Globus pallidus (tissue), 1 donor: ENCODE data around the gene PPARG.
"Not testable (repeated sequence)": the region's sequence is repeated elsewhere in the genome, so short reads cannot be mapped to it uniquely, and the experiment has no call there.

Experiments used
- DNase-seq: peaks from one replicate; pipeline ENCODE4 v3.0.0-alpha.2; 2015; ENCODE audit warnings: low spot score

Gene PPARG

DNA sequence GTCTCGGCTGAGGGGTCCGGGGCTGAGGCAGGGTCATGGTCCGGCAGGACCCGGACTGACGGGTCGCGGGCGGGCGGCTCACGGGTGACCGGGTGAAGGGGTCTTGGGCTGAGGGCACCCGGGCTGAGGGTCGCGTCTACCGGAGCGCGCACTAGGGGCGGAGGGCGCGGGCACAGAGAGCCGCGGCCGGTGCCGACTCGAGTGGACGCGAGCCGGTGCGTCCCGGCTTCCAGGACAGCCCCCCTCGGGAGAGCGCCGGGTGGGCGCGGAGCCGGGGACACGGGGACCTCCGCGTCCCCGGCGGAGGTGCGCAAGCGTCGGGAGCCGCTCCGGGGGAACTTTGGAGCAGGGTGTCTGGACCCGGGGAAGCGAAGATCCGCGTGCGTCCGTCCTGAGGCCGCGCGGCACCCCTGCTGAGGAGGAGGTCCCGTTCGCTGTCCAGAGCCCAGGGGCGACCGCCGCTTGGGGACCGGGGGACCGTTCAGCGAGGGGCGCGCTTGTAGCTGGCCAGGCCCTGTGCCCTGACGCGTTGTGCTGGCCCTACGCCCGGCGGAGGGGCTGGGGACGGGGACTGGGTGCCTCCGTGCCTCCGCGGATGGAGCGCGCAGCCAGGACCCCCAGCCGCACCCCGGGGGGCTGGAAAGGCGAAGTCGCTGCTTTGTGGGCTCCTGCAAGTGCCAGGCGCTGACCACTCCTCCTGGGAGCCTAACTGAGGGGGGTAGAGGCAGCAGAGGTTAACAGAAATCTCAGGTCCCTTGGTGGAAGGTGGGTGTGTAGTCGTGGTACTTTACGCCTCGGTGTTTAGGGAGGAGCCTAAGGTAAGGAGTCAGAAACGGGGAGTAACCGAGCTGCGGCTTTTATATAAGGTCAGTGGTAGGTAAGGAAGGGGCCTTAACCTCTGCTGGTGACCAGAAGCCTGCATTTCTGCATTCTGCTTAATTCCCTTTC lies at the start of gene PPARG:
Gene PPARG, plus strand, starts transcription at position 889 of the 948 bp plus-strand sequence. CDS start 90,642 bp downstream, outside the sequence.
- DNase-seq = no peak

DNA sequence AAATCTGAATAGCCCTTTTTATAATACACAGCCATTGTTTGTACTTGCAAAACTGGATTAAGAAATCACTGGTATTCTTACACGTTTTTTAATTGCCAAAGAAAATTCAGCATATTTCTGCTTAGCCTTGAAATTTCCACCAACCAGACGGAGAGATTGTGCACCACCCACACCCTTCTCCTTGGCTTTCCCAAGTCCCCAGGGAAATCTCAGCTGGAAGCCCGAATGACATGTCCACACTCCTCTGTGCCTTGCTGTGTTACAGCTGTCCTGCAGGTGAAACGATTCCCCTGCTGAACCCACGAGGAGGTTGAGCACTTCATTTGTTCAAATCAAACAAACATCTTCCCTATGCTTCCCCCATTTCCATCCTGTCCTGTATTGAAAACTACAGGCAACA lies 49.6 kb upstream of the PPARG start:
- DNase-seq = no peak

DNA sequence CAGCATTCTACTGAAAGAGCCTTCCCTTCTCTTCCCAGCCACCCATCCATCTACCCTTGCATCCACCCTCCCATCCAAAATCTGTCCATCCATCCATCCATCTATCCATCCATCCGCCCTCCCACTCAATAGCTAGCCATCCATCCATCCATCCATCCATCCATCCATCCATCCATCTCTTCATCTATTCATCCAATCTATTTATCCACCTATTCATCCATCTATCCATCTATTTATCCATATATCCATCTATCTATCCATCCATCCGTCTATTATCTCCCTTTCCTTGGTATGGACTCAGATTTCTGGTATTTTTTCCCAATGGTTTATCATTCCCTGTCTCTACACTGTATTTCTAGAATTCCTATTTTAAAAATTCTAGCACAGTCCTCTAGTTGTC lies 46.1 kb upstream of the PPARG start:
- DNase-seq = no peak

DNA sequence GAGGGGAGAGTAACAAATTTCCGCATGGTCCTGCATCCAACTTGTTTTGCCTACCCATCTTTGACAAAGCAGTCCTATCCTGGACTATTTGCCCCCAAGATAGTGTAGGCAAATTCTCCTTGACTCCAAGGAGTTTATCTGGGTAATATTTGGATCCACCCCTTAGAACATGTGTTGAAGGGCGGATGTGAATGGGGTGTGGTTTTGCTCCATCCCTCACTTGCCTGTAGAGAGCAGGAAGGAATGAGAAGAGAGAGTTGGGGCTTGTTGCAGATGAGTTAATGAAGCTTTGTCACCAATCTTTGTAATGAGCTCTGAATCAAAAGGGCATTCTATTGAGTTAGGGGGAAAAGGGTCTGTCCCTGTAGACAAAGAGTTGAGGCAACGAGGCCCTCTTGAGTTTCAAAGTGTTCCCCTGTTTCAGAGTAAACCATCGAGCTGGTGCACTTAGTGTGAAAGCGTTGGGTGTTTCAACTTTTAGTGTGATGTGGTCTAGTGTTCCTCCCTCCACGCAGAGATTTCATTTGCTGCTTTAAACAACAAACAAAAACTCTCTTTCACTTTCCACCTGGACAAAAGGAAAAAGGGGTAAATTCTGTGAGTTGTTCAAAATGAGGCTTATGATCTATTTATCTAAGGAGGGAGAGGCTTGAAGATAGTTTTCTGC lies 42.2 kb upstream of the PPARG start:
- no peak for DNase-seq

DNA sequence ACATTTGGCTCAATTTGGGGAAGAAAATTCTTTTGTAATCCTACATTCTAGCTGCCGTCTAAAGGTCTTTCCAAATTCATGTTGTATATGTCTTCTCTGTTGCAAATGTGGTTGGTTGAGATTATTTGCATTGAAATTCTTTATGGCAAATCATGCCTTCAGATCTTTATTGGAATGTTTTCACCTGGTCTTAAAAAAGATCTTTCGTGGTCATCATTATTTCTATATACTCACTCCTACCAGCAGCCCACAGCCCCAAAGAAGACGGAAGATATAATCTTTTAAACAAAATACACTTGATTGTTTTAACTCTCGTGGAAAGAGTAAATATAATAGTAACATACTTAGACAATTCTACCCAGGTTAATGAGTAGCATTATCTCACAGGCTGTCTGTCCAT lies 41.5 kb upstream of the PPARG start:
- no peak for DNase-seq

DNA sequence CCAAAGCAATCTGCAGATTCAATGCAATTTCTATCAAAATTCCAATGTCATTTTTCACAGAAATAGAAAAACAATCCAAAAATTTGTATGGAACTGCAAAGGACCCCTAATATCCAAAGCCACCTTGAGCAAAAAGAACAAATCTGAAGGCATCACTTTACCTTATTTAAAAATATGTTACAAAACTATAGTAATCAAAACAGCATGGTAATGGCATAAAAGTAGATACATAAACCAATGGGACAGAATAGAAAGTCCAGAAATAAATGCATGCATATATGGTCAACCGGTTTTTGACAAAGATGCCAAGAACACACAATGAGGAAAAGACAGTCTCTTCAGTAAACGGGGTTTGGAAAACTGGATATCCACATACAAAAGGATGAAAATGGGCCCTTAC lies 39.4 kb upstream of the PPARG start:
- DNase-seq = no peak

DNA sequence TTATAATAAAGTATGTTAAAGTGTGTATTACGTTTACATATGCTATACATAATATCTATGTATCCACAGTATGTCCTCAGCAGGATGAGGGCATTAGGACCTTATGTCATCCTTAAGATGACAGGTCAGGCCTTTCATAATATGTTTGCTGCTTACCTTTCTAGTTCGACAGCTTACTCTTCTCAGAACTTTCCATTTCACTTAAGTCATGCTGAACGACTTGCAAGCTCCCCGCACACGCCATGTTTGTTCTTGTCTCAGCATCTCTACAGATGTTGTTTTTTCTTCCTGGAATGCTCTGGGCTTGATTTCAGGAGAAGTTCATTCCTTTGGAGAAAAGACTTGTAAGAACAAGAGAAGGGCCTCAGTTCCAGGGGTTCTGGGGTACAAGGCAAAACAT lies 36.0 kb upstream of the PPARG start:
- no peak for DNase-seq

DNA sequence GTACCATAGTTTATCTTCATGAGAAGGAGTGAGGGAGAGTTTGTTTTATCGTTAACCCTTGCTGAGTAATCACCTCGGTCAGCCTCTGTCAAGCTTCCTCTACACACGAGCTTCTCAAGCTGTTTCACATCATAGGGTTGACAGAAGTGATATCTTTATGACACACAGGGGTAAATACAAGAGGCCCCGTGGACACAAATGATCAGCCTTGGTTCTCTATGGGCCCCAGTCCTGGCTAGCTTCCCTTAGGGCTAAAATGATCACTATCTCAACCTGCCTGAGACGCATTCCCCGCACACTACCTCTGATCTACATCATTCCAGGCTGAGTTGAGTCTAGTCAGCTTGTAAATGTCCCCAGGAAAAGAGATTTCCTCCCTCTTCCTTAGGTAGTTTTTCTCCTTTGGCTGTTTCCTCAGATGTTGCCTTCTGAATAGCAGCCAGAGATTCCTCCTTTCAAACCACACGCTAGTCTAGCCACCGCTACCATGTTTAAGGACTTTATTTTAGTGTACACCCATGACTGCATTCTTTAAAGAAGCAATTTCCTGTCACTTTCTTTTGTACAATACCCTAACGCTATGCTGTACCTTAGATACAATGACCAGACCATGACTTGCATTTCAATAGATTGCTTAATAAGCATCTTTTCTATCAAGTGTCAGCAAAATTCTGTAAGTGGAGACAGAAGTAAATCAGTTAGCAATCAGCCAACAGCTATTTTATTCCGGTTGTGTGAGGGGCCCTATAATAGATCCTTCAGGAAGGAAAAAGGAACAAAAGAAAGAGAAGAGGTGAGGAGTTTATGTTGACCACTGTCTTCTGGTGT lies 35.1 kb upstream of the PPARG start:
- DNase-seq = no peak

DNA sequence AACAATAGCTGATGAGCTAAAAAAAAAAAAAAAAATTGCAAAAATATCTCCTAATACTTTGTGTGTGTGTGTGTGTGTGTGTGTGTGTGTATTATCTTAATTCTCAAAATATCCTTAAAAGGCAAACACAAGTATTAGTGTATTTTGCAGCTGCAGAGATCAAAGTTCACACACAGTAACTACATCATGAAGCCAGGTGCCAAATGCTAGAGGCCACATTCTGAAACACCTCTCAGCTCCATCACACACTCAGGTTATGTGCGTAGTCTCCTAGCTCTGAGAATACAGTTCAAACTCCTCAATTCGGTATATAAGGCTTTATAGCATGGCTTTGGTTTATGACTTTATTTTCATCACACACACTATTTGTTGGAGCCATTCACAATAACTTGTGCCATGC lies 33.5 kb upstream of the PPARG start:
- DNase-seq = no peak

DNA sequence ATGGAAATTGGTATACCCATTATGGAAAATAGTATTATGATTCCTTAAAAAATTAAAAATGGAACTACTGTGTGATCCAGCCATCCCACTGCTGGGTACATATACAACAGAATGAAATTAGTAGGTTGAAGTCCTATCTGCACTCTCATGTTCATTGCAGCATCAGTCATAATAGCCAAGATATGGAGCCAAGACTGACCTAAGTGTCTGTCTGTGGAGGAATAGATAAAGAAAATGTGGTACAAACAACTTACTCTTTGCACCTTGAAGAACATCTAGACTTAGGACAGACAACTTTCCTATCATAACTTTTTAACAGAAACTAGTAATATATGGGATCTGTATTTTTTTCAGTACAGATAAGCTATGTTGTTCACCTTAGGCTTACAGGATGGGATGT lies 30.0 kb upstream of the PPARG start:
- no peak for DNase-seq

DNA sequence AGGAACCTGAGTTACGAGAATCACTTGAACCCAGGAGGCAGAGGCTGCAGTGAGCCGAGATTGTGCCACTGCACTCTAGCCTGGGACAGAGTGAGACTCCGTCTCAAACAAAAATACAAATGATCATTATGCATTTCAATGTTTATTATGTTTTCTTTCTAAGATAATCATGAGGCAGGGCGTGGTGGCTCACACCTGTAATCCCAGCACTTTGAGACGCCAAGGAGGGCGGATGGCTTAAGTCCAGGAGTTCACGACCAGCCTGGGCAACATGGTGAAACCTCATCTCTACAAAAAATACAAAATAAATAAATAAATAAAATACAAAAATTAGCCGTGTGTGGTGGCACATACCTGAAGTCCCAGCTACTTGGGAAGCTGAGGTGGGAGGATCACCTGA lies 26.7 kb upstream of the PPARG start:
- DNase-seq = not testable (repeated sequence)

DNA sequence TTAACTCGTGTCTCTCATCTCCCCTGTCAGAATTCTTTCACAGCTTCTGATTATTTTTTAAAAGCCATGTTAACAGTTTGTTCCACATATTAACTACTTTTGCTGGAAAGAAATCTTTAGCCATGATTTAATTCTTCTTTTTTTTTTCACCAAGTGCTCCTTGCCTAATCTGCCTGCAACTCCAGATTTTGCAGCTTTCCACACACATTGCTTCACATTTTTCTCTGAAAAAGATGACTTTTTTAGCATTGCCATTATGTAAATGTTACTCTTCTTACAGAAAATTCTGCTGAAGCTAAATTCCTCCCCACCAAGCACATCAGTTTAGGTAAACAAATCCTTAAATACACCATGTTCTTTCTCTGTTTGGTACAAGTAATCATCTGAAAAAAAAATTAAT lies 23.4 kb upstream of the PPARG start:
- no peak for DNase-seq

DNA sequence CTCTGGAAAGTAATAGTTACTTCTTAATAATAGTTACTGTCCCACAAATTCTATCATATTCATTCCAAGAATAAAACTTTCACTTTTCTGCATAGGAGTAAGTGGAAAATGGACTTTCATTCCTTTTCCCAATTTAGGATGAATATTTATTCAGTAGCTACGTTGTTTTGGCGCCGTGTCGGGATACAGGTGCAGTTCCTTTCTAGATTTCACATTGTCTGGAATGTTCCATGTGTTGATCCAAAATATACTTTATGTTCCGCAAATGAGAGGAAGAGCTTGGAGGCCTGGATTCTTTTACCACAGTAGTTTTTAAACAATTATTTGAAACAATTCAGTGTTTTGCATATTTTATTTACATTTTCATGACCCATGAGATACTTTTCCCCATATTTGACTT lies 22.8 kb upstream of the PPARG start:
- DNase-seq = no peak

DNA sequence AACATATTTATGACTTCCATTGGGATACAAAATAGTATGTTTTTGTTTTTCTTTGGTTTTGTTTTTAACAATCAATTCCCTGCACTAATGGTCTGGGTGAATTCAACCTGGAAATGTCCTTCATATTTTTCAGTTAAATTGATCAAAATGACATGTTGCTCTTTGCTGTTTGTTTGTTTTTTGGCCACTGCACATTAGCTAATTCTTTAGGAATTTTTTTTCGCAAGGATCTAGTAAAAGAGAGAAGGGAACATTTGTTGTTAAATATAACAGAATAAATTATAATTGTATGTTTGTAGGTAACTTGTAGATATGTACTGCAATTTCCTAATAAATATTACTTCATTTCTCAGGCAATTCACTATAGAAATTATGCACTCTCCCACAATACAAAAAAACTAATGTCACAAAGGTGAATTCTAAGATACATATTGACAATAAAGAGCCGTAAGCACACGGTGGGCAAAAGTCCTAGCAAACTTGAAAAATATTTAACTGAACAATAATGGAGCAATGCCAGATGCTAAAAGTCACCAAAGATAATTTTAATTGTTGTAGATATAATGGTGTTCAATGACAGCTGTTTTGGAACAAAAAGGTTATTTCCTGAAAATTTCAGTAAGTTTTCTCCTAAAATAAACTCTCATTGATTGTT lies 21.4 kb upstream of the PPARG start:
- no peak for DNase-seq

DNA sequence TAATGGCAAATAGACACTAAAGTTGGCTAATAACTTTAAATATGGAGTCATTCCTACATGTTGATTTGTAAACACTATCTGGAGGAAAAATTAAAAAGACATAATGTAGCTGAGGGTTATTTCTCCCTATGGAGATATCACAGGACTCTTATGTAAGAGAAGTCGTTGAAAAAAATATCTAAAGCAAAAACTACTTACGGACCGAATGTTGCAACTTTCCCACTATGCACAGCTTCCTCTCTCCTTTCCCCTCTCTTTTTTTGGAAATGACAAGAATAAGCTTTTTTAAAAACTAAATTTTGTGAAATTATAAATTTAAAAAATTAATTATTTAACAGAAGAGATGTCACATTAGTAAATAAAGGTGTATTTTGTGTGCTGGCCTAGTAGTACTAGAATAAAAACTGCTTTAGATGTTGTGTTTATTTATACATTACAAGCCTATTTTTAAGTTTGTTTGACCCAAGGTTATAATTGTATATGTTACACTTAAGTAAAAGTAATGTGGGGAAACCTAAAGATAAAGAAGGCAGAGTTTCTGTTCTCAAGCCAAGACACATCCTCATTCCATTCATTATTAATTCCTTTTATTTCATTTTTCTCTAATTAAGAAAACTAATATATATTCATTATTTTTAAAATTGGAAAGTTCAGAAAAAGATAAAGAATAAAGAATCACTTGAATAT lies 20.7 kb upstream of the PPARG start:
- DNase-seq = no peak

DNA sequence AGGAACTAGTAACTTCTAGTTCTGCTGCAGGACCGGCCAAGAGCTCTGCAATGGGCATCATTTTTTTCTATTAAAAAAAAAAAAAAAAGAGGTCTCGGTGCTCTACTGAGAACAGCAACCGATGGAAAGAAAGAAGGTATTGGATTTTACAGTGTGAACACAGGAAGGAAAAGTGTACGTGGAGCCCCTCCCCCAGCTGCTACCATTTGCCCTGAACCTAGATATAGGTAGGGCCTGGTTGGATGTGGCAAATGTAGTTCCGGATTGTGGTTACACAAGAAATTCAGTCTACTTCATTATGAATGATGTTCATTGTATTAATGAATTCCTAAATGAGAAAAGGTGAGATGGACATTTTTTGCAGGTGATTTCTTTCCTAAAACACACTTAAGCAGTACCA lies 17.9 kb upstream of the PPARG start:
- DNase-seq = no peak

DNA sequence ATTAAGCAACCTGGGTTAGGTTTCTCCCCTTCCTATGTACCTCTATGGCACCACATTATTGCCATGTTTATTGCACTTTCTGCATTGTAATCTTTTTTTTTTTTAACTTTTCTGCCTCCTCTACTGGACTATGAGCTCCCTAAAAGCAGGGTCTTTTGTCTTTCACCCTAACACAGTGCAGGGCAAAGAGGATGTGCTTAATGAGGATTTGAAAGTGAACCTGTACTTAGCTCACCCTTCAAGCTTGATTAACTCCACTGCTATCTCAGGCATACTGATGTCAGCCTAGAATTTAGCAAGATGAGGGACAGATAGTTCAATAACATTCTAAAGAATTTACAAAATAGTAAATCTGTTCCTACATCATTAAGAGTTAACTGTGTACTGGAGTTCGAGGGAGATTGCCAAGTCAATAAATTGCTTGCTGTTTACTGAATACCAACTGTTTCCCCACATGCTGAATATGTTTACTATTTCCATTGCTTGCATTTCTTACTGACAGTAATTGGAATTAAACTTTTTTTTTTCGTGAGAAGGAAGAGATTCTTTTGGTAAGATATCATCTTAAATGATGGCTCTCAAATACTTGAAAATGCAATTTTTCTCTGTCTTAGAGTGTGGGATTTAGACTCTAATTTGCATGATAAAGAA lies 15.7 kb upstream of the PPARG start:
- no peak for DNase-seq

DNA sequence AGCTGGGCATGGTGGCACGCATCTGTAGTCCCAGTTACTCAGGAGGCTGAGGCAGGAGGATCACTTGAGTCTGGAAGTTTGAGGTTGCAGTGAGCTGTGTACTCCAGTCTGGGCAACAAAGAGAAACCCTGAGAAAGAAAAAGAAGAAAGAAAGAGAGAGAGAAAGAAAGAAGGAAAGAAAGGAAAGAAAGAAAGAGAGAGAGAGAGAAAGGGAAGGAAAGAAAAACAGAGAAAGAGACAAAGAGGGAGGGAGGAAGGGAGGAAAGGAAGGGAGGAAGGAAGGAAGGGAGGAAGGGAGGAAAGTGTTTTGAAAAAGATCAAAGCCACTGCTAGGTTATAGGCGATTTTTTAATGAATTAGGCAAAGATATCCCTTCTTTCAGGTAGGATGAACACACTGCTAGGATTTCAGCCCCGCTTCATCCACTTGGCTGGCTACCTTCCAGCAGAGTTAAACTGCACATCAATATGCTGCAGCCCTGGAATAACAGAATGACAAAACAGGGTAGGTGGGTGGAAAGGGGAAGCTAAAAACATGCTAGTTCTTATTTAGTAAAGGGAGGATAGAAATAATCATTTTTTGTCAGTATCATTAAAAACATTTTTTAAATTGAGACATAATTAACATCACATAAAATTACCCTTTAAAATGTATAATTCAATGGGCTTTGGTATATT lies 12.8 kb upstream of the PPARG start:
- DNase-seq = no peak

DNA sequence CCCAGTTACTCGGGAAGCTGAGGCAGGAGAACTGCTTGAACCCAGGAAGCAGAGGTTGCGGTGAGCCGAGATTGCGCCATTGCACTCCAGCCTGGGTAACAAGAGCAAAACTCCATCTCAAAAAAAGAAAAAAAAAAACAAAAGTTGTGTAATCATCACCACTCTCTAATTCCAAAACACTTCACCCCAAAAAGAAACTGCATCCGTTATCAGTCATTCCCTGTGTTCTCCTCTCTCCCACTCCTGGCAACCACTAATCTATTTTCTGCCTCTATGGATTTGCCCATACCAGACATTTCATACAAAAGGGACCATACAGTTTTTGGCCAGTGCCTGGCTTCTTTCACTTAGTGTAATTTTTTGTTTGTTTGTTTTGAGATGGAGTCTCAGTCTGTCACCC lies 12.0 kb upstream of the PPARG start:
- not testable (repeated sequence) for DNase-seq

DNA sequence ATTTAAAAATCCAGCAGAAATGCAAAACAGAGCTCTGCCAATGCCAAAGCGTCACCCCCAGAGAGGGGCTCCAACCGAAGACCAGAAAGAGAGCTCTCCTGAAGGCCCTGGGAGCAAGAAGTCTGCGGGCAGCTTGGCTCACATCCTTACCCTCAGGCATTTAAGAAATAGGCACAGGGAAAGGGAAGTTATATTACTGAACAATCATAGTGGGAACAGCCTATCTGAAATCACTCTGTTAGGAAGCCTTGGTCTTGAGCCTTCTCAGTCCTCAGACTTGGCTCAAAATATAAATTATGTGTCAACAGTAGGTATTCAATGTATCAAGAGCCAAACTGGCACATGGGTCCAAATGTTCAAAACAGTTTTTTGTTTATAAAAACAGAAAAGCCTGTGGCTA lies 10.3 kb upstream of the PPARG start:
- DNase-seq = no peak
